Measurements from ENCODE around the gene OARD1.
A peak's percentile ranks its signal among the peaks of the same experiment; 100 is the strongest.

OARD1 gene

GRCh38 chr6:41074692-41075436 is 2.7 kb upstream of the OARD1 start:
- no peak for DNase-seq

GRCh38 chr6:41073968-41074691 is 2.0 kb upstream of the OARD1 start:
- no peak for DNase-seq

DNA sequence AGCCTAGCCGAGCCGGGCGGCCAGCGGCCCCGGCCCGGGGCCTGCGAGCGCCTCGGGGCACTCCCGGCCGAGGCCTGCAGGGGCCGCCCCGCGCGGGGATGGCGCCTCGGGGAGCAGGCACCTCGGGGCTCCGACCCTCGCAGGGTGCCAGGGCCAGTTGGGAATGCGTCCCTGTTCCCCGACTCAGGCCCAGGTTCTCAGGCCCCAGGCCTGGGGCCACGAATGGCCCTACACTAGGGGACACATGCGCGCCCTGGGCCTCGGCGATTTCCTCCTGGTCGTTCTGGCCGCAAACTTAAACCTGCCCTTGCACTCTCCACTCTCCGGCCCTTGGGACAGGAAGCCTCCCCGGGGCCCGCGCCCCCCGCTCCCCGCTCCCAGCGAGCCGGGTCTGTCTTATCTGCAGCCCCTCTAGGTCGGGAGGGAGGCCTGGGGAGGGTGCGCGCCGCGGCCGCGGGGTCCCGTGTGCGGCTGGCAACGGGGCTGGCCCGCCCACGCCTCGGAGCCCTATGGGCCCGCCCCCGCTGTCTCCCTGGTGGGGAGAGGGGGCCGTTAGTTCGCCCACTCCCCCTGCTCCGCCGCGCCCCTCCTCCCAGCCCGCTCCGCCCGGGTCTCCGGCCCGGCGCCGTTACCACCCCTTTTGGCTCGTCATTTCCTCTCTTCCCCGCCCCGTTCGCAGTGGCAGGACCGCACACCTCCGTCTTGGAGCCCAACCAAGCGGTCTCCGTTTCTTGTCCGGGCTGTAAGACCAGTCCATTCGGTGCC is 1.2 kb upstream of the OARD1 start:
- DNase-seq = peak; percentile 81 to 86

DNA sequence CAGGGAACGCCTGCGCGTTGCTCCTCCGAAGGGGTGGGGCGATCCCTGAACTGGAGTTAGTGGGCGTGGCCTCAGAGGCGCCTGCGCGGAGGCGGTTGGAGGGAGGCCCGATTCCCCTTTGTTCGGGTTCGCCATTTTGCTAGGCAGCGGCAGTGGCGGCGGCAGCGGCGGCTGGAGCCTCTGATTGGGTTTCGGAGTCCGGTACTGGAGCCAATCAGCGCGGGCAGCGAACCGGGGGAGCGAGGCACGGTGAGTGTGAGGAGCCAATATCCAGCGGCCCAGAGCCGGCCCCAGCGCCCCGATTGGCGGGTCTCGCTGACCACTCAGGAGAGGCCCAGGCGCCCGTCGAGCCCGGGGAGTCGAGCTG is 663 bp upstream of the OARD1 start, which contains the start of gene NFYA:
TSS of gene NFYA (plus strand) at position 139 of the 367 bp plus-strand sequence. CDS start 6,116 bp downstream, outside the sequence.
- peak in 1 of 2 donors; percentile 100 for DNase-seq

GRCh38 chr6:41071501-41071922 is 644 bp downstream of the OARD1 start:
- DNase-seq = peak in 1 of 2 donors; percentile 73

GRCh38 chr6:41066867-41067304 is 5.3 kb downstream of the OARD1 start:
- peak; percentile 73 to 77 for DNase-seq

- no peak for DNase-seq
These were observed 6.6 kb downstream of the OARD1 start for GRCh38 chr6:41065550-41066026.

- DNase-seq = no peak
These were observed 7.3 kb downstream of the OARD1 start for GRCh38 chr6:41064841-41065240.

DNA sequence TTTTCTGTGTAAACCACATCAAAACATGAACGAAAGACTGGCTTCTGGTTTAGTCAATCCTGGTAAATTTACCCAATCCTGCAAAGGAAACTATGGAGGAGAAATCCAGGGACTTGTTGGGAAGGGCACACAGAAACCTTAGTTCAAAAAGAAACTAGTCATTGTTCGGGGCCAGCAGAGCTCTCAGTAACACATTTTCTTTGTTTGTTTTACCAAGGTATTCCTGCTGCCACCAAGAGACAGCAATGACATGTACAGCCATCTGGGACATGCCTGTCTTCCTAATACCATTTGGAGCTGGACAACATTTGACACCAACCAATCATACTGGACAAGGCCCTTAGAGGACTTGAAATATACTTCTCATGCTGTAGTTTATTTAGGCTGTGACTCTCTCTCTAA is 8.3 kb downstream of the OARD1 start:
- no peak for DNase-seq

DNA sequence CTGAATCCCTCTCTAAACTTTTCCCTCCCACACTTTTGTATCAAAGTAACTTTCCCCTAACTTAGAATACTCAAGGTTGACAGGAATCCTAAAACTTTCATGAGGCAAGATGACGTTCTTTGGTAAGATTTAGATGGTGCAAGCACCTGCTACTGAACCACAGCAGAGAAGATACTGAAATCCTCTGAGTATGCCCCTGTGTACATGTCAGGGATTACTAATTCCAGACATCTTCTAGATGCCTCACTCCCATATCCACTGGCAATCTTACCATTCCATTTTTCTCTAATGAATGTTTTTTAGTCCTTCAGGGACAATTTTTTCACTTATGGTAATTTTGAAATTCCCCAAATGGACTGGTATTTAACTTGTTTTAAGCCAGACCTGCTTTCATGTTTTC is 10.1 kb downstream of the OARD1 start:
- no peak for DNase-seq

- DNase-seq = no peak
These were observed 10.9 kb downstream of the OARD1 start for GRCh38 chr6:41061196-41061726.

- no peak for DNase-seq
These were observed 12.6 kb downstream of the OARD1 start for GRCh38 chr6:41059556-41059955.

- DNase-seq = no peak
These were observed 13.4 kb downstream of the OARD1 start for GRCh38 chr6:41058783-41059181.

GRCh38 chr6:41056768-41057490 is 15.2 kb downstream of the OARD1 start:
- no peak for DNase-seq

DNA sequence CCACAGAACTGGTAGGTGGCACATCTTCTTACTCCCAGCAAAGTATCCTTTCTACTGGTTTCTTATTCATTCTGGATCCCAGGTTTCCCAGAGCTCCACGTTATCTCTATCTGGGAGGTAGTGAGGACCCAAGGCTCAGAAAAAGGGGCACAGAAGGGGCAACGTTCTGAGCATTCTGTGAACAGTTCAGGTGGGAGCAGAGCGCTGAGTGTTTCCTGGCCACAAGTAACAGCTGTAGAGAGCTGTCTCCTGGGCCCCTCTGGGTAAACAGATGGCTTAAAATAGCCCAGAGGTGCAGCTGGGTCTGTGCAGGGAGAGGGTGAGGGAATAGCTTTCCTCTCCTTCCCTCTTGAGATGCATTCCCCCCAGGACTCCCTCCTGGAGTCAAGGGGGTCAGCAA is 17.0 kb downstream of the OARD1 start:
- DNase-seq = no peak

DNA sequence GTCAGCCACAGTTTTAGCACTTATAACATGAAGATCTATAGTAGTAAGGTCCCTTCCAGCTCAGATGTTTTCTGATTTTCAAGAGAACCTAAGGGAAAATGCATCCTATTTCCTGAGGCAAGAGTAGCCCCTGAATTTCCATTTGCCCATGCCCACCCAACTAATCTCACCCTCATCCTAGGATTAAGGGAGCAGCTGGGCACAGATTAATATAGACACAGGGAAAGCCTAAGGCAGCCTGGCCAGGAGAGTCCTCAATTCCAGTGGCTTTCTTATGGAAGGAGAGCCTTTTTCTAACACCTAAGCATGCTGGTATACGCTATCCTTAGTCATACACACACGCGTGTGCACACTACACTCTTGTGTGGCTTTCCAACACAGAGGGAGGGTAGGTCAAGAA is 17.6 kb downstream of the OARD1 start:
- DNase-seq = no peak

GRCh38 chr6:41053041-41053440 is 19.1 kb downstream of the OARD1 start, which contains the start of gene APOBEC2:
Gene APOBEC2 (plus strand): TSS chr6:41053202. CDS start chr6:41053348, 146 bp downstream.
- DNase-seq = no peak

DNA sequence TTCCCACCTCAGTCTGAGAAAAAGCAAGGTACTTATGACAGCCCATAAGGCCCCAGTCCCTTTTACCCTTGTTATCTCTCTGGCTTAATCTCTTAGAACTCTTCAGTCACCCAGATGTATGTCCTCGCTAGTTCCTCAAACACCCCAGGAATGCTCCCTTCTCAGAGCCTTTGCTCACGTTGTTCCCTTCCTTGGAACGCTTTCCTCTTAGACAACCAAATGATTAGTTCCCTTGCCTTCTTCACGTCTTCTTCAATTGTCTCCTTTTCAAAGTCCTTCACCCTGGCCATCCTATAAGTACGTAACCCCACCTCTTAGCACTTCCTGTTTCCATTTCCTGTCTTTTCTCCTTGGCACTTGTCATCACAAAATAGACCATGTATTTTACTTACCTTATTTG is 20.3 kb downstream of the OARD1 start:
- no peak for DNase-seq

- DNase-seq = no peak
These were observed 21.6 kb downstream of the OARD1 start for GRCh38 chr6:41050536-41050935.

- DNase-seq = no peak
These were observed 22.2 kb downstream of the OARD1 start for GRCh38 chr6:41049955-41050354.

DNA sequence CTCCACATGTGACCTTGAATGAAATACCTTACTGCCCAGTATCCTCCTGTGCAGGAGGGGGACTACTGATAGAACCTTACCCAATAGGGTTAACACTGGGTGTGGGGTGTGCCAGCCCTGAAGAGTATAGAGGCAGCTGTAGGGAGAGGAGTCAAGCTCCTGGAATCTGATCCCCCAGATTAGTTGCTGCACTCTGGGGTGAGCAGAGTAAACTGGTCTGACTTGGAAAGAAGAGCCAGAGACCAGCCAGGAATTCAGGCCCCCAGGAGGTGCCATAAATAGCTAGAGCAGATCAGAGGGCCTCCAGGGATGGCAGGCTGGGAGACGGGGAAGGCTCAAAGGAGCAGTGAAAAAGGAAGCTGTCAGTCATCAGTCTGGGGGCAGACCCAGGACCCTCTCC is 22.6 kb downstream of the OARD1 start:
- DNase-seq = no peak

Data from stimulated activated CD4-positive, alpha-beta T cell treated with anti-CD3 and anti-CD28 coated beads, Interleukin-2, amount 100 ng/mL, for 24 hours (primary cell).